Smooth muscle cell (in vitro differentiated cells): Measurements from ENCODE around the gene GOT1. TPM values are rescaled to one million over a fixed set of nuclear protein-coding genes. Genes with fewer than 3 reads are reported as not detected.

Source experiments
- DNase-seq: peaks from one replicate; lab custom pipeline; 2025; ENCODE audit not compliant: unreplicated experiment; lab: John Stamatoyannopoulos, UW
- H2AFZ ChIP-seq: fragments of 200-600 bp; sonication (generic); 2 replicates; pipeline ENCODE4 v1.6.0; 2016; ENCODE audit warnings: antibody characterized with exemption, low read depth, mild to moderate bottlenecking
- H3F3A ChIP-seq: fragments of 200-600 bp; sonication (generic); 2 replicates; pipeline ENCODE4 v1.6.0; 2017; ENCODE audit warnings: antibody characterized with exemption, low read depth
- H3K27ac ChIP-seq: fragments of 200-600 bp; sonication (generic); 2 replicates; pipeline ENCODE4 v1.5.1; 2016; ENCODE audit warnings: low read depth, mild to moderate bottlenecking
- H3K27me3 ChIP-seq: fragments of 200-600 bp; sonication (generic); 2 replicates; pipeline ENCODE4 v1.6.1; 2016; ENCODE audit warnings: low read depth, mild to moderate bottlenecking
- H3K36me3 ChIP-seq: fragments of 200-600 bp; sonication (generic); 2 replicates; pipeline ENCODE4 v1.5.1; 2016; ENCODE audit warnings: low read depth
- H3K4me1 ChIP-seq: fragments of 200-600 bp; sonication (generic); 2 replicates; pipeline ENCODE4 v1.5.1; 2016; ENCODE audit warnings: low read depth
- H3K4me2 ChIP-seq: fragments of 200-600 bp; sonication (generic); 2 replicates; pipeline ENCODE4 v1.6.0; 2016; ENCODE audit warnings: mild to moderate bottlenecking
- H3K4me3 ChIP-seq: fragments of 200-600 bp; sonication (generic); 2 replicates; pipeline ENCODE4 v1.5.1; 2016; ENCODE audit warnings: mild to moderate bottlenecking
- H3K79me2 ChIP-seq: fragments of 200-600 bp; sonication (generic); 2 replicates; pipeline ENCODE4 v1.6.0; 2016; ENCODE audit warnings: low read depth, mild to moderate bottlenecking
- H3K9ac ChIP-seq: fragments of 200-600 bp; sonication (generic); 2 replicates; pipeline ENCODE4 v1.6.0; 2016; ENCODE audit warnings: low read depth
- H3K9me3 ChIP-seq: fragments of 200-600 bp; sonication (generic); replicated peaks from 2 replicates; pipeline ENCODE4 v1.5.1; 2016; ENCODE audit warnings: low read depth
- H4K20me1 ChIP-seq: fragments of 200-600 bp; sonication (generic); 2 replicates; pipeline ENCODE4 v1.6.0; 2016; ENCODE audit warnings: low read depth
- WGBS: methylation state at CpG from one replicate; pipeline ENCODE4 v1.1.7; 2016; ENCODE audit warnings: low lambda C conversion rate; 5-methylcytosine and 5-hydroxymethylcytosine counted together
- polyA plus RNA-seq: library from polyadenylated mRNA; unstranded; fragments of >200 nt; fragmentation: Nextera tagmentation; extraction: Ambion mirVana; gene quantifications from 2 replicates; pipeline ENCODE4 v1.2.1, GENCODE V29; 2016
- total RNA-seq: library from RNA; depleted of rRNA; stranded (reverse); fragments of >200 nt; gene quantifications from 2 replicates; pipeline ENCODE4 v1.2.3, GENCODE V29; 2014
- TF ChIP-seq, protein P1 (sequence below): fragments of 200-600 bp; sonication (generic); IDR thresholded peaks from 2 replicates; pipeline ENCODE4 v1.5.1; 2017; ENCODE audit warnings: borderline replicate concordance, mild to moderate bottlenecking, antibody characterized with exemption; ENCODE audit not compliant: insufficient read depth, poor library complexity, severe bottlenecking

Gene GOT1
- total and polyA plus RNA-seq, 2 experiments from 2014 or later = 34.7 to 44.4 TPM

DNA sequence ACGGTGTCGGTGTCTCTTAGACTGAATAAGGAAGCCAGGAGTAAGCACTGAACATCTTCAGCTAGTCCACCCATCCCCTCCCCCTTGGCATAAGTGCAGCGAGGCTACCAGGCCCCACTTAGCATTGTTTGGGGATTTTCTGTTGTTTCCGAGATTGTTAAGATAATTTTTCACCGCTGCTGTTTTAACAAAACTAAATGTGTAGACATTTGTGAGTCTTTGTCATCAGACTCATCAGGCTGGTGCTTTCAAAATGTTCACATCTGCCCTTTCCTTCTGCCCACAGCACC, 21.0 kb upstream of the GOT1 start:
- TF ChIP-seq, protein P1, sequence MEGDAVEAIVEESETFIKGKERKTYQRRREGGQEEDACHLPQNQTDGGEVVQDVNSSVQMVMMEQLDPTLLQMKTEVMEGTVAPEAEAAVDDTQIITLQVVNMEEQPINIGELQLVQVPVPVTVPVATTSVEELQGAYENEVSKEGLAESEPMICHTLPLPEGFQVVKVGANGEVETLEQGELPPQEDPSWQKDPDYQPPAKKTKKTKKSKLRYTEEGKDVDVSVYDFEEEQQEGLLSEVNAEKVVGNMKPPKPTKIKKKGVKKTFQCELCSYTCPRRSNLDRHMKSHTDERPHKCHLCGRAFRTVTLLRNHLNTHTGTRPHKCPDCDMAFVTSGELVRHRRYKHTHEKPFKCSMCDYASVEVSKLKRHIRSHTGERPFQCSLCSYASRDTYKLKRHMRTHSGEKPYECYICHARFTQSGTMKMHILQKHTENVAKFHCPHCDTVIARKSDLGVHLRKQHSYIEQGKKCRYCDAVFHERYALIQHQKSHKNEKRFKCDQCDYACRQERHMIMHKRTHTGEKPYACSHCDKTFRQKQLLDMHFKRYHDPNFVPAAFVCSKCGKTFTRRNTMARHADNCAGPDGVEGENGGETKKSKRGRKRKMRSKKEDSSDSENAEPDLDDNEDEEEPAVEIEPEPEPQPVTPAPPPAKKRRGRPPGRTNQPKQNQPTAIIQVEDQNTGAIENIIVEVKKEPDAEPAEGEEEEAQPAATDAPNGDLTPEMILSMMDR = no peak
- Histone ChIP-seq H3K36me3 (no peaks in the 10 kb centered on the region), H3K9ac (no peak overlapping the region), H3K4me2 (no peak overlapping the region), H3F3A (no peaks in the 10 kb centered on the region), H3K27me3 (peaks cover 58% of the 10 kb centered on the region), H3K9me3 (no peaks in the 10 kb centered on the region), H4K20me1 (no peaks in the 10 kb centered on the region), H3K4me1 (peaks cover 4% of the 10 kb centered on the region), H3K79me2 (no peaks in the 10 kb centered on the region), H2AFZ (no peak overlapping the region), H3K27ac (no peak overlapping the region), H3K4me3 (no peak overlapping the region)
- no peak for DNase-seq
- WGBS = 24% methylated on average over 5 of the region's 5 CpGs

GRCh38 chr10:99450624-99451498, 20.4 kb upstream of the GOT1 start:
- peaks cover 4% of the 10 kb centered on the region for H3K4me1 ChIP-seq
- TF ChIP-seq, protein P1 = no peak
- H3K9me3 ChIP-seq = no peaks in the 10 kb centered on the region
- no peaks in the 10 kb centered on the region for H4K20me1 ChIP-seq
- H3K27me3 ChIP-seq = peaks cover 58% of the 10 kb centered on the region
- H2AFZ ChIP-seq = no peak overlapping the region
- H3F3A ChIP-seq = no peaks in the 10 kb centered on the region
- H3K9ac ChIP-seq = no peak overlapping the region
- no peak overlapping the region for H3K27ac ChIP-seq
- H3K79me2 ChIP-seq = no peaks in the 10 kb centered on the region
- 58% methylated on average over 6 of the region's 6 CpGs for WGBS
- H3K4me3 ChIP-seq = no peak overlapping the region
- H3K36me3 ChIP-seq = no peaks in the 10 kb centered on the region
- DNase-seq = no peak
- no peak overlapping the region for H3K4me2 ChIP-seq

DNA sequence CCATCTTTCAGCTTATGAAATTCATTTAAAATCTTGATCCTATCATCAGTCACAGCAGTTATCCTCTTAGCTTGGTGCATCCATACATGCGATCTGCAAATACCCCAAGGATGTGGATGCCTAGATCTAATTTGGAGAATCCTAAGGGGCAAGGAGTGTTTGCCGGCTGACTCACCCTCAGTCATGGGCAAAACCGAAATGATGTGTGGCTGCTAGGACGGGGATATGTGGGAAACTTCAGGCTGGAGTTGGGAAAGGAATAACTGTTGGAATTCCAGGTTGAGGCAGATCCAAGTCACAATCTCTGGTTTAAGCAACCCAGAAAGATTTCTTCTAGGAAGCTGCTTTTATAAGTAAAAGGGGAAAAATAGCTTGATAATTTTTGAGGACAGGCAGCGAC, 19.7 kb upstream of the GOT1 start:
- no peak overlapping the region for H3K4me3 ChIP-seq
- H3F3A ChIP-seq = no peaks in the 10 kb centered on the region
- no peaks in the 10 kb centered on the region for H3K36me3 ChIP-seq
- no peaks in the 10 kb centered on the region for H3K9me3 ChIP-seq
- H2AFZ ChIP-seq = no peak overlapping the region
- H3K27ac ChIP-seq = no peak overlapping the region
- TF ChIP-seq, protein P1 = no peak
- peaks cover 4% of the 10 kb centered on the region for H3K4me1 ChIP-seq
- H3K27me3 ChIP-seq = peaks cover 58% of the 10 kb centered on the region
- 65% methylated on average over 5 of the region's 5 CpGs for WGBS
- no peak for DNase-seq
- no peak overlapping the region for H3K9ac ChIP-seq
- H4K20me1 ChIP-seq = no peaks in the 10 kb centered on the region
- H3K4me2 ChIP-seq = no peak overlapping the region
- H3K79me2 ChIP-seq = no peaks in the 10 kb centered on the region

GRCh38 chr10:99449023-99449422, 18.6 kb upstream of the GOT1 start:
- Histone ChIP-seq H3K4me1 (peaks cover 4% of the 10 kb centered on the region), H3K4me3 (no peak overlapping the region), H3K27me3 (peaks cover 53% of the 10 kb centered on the region), H3F3A (no peaks in the 10 kb centered on the region), H3K9ac (no peak overlapping the region), H3K9me3 (no peaks in the 10 kb centered on the region), H3K36me3 (no peaks in the 10 kb centered on the region), H4K20me1 (no peaks in the 10 kb centered on the region), H2AFZ (no peak overlapping the region), H3K27ac (no peak overlapping the region), H3K4me2 (no peak overlapping the region), H3K79me2 (no peaks in the 10 kb centered on the region)
- no peak for DNase-seq
- TF ChIP-seq, protein P1 = no peak
- 71% methylated on average over 3 of the region's 3 CpGs for WGBS
